LoVo (cell line): ENCODE results near the gene NOTCH1.

Experiments used
- DNase-seq: peaks from one replicate; pipeline ENCODE4 v3.0.0-alpha.2; 2016; ENCODE audit warnings: low spot score

Gene NOTCH1

GRCh38 chr9:136463578-136463977 lies 82.3 kb downstream of the NOTCH1 start:
- no peak for DNase-seq

GRCh38 chr9:136462664-136463063 lies 83.2 kb downstream of the NOTCH1 start:
- no peak for DNase-seq

- DNase-seq = no peak
Observed at GRCh38 chr9:136460772-136461325, 85.0 kb downstream of the NOTCH1 start.

GRCh38 chr9:136459425-136459824 lies 86.4 kb downstream of the NOTCH1 start:
- no peak for DNase-seq

- DNase-seq = no peak
Observed at GRCh38 chr9:136457326-136457725, 88.5 kb downstream of the NOTCH1 start.

GRCh38 chr9:136456258-136456657 lies 89.6 kb downstream of the NOTCH1 start:
- no peak for DNase-seq

- no peak for DNase-seq
Observed at GRCh38 chr9:136455043-136456002, 90.5 kb downstream of the NOTCH1 start.

GRCh38 chr9:136454026-136454796 lies 91.6 kb downstream of the NOTCH1 start:
- no peak for DNase-seq

GRCh38 chr9:136453326-136453725 lies 92.5 kb downstream of the NOTCH1 start:
- DNase-seq = no peak

- no peak for DNase-seq
Observed at GRCh38 chr9:136451221-136451877, 94.5 kb downstream of the NOTCH1 start.

- DNase-seq = no peak
Observed at GRCh38 chr9:136448655-136449054, 97.2 kb downstream of the NOTCH1 start.

- DNase-seq = no peak
Observed at GRCh38 chr9:136447173-136447778, 98.6 kb downstream of the NOTCH1 start.

GRCh38 chr9:136445799-136446198 lies 100.0 kb downstream of the NOTCH1 start:
- no peak for DNase-seq
